Measurements from ENCODE around the gene SPRING1. TPM values are rescaled to one million over a fixed set of nuclear protein-coding genes. Genes with fewer than 3 reads are reported as not detected.

The SPRING1 gene
- total and polyA plus RNA-seq, 7 donors: 10.5 to 38.6 (median 16.7) TPM

- DNase-seq: peak; percentile 79
- H3K4me1 ChIP-seq: peaks cover 0 to 12% (median 3%) of the 10 kb centered on the region in 4 donors
- no peaks in the 10 kb centered on the region for H3K36me3 ChIP-seq
- H3K9me3 ChIP-seq: no peaks in the 10 kb centered on the region
- no peak overlapping the region for H3K27ac ChIP-seq
- WGBS, 2 donors: 22 to 26% methylated on average over 12 of the region's 12 CpGs
- H3K4me3 ChIP-seq: no peak overlapping the region
- peaks cover 0 to 10% (median 0%) of the 10 kb centered on the region in 3 donors for H3K27me3 ChIP-seq
- intact Hi-C loops (cut with DNase I): loop anchor here (2.0 to 10.0 kb wide), 2 partner anchors 179 to 421 kb away; no protein-coding TSS in a partner anchor
- TF ChIP-seq POLR2AphosphoS5 (IDR thresholded peaks at IDR 0.05) (no peak), CTCF (IDR thresholded peaks at IDR 0.05) (peak; percentile 80 to 90 (median 86))
Observed at GRCh38 chr12:116703214-116703795, 34.6 kb downstream of the SPRING1 start.

GRCh38 chr12:116701432-116701831 lies 36.4 kb downstream of the SPRING1 start:
- intact Hi-C loops (cut with DNase I): loop anchor here (10.0 kb wide), 1 partner anchor 423 kb away; no protein-coding TSS in a partner anchor
- Histone ChIP-seq H3K4me1 (peaks cover 0 to 12% (median 3%) of the 10 kb centered on the region in 4 donors), H3K4me3 (no peak overlapping the region), H3K27me3 (no peaks in the 10 kb centered on the region), H3K36me3 (no peaks in the 10 kb centered on the region), H3K27ac (no peak overlapping the region), H3K9me3 (no peaks in the 10 kb centered on the region)
- DNase-seq: no peak
- TF ChIP-seq POLR2AphosphoS5 (IDR thresholded peaks at IDR 0.05) (no peak), CTCF (IDR thresholded peaks at IDR 0.05) (no peak), EP300 (IDR thresholded peaks at IDR 0.05) (no peak), POLR2A (IDR thresholded peaks at IDR 0.05) (no peak)
- WGBS, 2 donors: 93 to 94% methylated on average over 4 of the region's 4 CpGs

GRCh38 chr12:116700066-116700465 lies 37.8 kb downstream of the SPRING1 start:
- 88 to 94% methylated on average over 6 of the region's 6 CpGs for WGBS, 2 donors
- Histone ChIP-seq H3K27ac (no peak overlapping the region), H3K9me3 (no peaks in the 10 kb centered on the region), H3K4me3 (no peak overlapping the region), H3K4me1 (peaks cover 0 to 12% (median 3%) of the 10 kb centered on the region in 4 donors), H3K27me3 (no peaks in the 10 kb centered on the region), H3K36me3 (no peaks in the 10 kb centered on the region)
- TF ChIP-seq EP300 (IDR thresholded peaks at IDR 0.05): no peak
- TF ChIP-seq CTCF (IDR thresholded peaks at IDR 0.05): no peak
- no peak for TF ChIP-seq POLR2AphosphoS5 (IDR thresholded peaks at IDR 0.05)
- no peak for TF ChIP-seq POLR2A (IDR thresholded peaks at IDR 0.05)
- no peak for DNase-seq
- intact Hi-C loops (cut with DNase I): loop anchor here (10.0 kb wide), 1 partner anchor 425 kb away; no protein-coding TSS in a partner anchor

- Histone ChIP-seq H3K4me1 (peaks cover 0 to 13% (median 4%) of the 10 kb centered on the region in 4 donors), H3K27me3 (peaks cover 0 to 8% (median 6%) of the 10 kb centered on the region in 3 donors), H3K27ac (no peak overlapping the region), H3K4me3 (no peak overlapping the region), H3K36me3 (no peaks in the 10 kb centered on the region), H3K9me3 (no peaks in the 10 kb centered on the region)
- 73 to 76% methylated on average over 2 of the region's 2 CpGs for WGBS, 2 donors
- TF ChIP-seq POLR2A (IDR thresholded peaks at IDR 0.05) (no peak), EP300 (IDR thresholded peaks at IDR 0.05) (no peak), CTCF (IDR thresholded peaks at IDR 0.05) (no peak), POLR2AphosphoS5 (IDR thresholded peaks at IDR 0.05) (no peak)
- intact Hi-C loops (cut with DNase I): no loop called here
- no peak for DNase-seq
Observed at GRCh38 chr12:116698554-116699075, 39.3 kb downstream of the SPRING1 start.

Measured in sigmoid colon (tissue), 7 donors.